Measurements from ENCODE around the gene ACHE. TPM values are rescaled to one million over a fixed set of nuclear protein-coding genes. Genes with fewer than 3 reads are reported as not detected.

ACHE gene
- polyA plus RNA-seq, 3 donors, result 5.0 to 5.9 (median 5.3) TPM

DNA sequence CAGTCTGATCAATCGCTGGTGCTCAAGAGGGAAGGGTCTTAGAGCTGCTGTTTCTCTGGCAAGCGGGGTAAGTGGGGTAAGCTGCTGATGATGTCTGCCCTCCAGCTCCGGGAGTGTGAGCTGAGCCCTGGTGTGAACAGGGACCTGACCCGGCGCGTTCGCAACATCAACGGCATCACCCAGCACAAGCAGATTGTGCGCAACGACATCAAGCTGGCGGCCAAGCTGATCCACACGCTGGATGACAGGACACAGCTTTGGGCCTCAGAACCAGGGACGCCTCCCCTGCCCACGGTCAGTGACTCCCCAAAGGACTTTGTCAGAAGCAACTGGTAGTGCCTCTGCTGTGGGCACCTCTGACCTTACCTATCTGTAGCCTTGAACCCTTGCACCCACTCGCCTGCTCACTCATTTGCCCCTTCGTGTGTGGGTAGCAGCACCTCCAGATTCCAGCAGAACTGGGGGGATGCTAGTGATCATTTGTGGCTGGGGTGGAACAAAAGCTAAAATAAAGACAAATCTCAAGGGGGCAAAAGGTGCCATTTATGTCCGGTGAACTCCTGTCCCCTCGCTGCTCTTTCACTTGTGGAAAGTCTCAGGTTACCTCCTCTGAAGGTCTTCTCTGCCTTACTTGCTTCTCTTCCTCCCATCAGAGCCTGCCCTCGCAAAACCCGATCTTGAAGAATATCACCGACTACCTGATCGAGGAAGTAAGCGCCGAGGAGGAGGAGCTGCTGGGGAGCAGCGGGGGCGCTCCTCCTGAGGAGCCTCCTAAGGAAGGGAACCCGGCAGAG is 9.3 kb downstream of the ACHE start:
- no peak for DNase-seq

DNA sequence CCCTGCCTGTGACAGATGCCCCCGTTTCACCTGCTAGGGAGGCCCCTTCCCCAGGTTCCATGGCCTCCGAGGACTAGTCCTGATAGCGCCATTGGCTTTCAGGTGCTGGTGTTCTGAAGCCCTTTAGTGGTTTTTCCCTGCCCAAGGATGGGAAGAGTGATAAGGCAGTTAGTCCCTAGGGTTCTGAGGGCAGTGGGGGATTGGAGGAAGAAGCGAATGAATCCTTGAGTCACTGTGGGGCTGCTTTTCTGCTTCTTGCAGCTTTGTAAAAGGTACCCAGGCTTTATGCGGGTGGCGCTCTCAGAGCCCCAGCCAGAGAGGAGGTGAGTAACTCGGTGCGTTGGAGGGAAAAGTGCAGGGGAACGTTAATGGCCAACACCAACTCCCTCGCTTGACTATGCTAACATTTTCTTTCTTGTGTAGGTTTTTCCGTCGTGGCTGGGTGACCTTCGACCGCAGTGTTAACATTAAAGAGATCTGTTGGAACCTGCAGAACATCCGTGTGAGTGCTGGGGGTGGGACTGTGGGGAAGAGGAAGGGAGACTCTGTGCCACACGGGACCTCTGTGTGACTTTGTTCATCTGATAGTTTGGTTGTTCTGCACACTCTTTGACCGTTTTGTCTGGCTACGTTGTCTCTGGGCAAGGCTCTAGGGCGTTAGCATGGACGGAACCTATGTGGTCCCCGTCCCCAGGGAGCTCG is 10.1 kb downstream of the ACHE start:
- no peak for DNase-seq

DNA sequence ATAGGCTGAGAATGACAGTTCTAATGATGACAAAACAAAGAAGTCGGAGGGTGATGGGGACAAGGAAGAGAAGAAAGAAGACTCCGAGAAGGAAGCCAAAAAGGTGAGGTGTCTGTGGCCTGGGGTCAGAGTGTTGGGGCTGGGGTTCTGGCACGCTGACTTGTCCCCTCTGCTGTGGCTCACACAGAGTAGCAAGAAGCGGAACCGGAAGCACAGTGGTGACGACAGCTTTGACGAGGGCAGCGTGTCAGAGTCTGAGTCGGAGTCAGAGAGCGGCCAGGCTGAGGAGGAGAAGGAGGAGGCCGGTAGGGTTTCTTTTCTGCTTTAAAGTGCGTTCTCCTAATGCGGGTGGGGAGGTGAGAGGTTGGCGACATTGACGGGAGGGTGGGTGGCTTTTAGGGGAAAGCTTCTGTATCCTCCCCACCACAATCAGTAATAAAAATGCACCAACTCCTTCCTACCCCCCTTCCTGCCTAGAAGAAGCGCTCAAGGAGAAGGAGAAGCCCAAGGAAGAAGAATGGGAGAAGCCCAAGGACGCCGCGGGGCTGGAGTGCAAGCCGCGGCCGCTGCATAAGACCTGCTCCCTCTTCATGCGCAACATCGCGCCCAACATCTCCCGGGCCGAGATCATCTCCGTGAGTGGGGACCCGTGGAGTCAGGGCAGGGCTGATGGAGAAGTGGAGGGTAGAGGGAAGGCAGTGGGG is 10.8 kb downstream of the ACHE start:
- no peak for DNase-seq

DNA sequence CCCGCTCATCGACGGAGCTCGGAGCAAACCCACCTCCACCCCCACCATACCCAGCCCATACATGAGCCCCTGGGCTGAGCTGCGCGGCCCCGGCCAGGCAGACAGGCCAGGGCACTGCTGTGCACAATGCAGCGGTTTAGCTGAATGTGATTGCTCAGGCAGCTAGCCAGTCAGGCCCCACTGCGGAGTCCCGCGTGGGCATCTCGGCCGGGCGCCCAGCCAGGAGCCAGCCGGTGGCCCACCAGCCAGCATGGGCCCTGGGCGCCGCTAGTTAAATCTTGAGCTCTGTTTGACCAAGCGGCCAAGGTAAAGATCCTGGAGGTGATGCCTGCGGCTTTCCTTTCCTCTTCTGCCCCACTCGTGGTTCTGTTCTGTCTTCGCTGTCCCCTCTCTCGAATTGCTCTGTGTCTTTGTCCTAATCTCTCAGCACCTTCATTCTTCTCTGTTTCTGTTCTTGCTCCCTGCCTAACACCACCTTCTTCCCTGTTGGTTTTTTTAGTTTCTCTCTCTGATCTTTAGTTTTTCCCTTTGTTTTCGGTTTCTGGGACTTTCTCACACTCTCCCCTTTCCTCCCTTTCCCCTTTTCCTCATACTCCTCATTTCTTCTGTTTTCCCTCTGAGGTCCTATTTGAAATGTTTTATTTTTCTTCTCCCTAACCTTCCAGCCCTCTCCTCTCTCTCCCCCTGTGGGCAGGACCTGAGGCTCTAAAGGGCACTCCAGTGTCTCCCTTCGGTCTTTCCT is 12.7 kb downstream of the ACHE start:
- DNase-seq, result no peak

DNA sequence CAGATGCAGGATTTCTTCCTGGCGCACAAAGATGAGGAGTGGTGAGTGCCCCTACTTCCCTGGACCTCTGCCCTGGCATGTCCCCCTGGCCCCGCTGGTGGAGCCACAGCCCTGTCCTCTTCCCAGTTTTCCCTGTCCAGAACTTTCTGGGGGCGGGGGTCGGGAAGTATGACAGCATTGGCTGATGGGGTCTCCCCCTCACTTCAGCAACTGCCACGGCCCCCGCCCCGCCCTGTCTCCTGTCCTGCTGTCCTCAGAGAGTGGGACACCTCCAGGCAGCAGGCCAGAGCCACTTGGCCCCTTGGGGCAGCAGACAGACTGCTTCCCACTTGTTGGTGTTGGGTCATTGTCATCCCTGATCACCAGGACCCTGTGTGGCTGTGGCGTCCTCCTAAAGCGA is 13.5 kb downstream of the ACHE start:
- no peak for DNase-seq

DNA sequence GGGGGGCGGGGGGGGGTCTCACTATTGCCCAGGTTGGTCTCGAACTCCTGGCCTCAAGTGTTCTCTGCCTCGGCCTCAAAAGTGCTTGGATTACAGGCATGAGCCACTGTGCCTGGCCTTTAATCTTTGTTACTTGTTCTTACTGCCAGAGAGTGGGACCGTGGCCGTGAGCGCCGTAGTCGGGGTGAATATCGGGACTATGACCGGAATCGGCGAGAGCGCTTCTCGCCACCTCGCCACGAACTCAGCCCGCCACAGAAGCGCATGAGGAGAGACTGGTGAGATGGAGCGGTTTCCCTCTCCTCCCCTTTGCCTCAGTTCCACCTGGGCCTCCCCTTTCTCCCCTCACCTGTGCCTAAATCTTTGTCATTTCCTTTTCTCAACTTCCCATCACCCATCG is 14.6 kb downstream of the ACHE start:
- no peak for DNase-seq

DNA sequence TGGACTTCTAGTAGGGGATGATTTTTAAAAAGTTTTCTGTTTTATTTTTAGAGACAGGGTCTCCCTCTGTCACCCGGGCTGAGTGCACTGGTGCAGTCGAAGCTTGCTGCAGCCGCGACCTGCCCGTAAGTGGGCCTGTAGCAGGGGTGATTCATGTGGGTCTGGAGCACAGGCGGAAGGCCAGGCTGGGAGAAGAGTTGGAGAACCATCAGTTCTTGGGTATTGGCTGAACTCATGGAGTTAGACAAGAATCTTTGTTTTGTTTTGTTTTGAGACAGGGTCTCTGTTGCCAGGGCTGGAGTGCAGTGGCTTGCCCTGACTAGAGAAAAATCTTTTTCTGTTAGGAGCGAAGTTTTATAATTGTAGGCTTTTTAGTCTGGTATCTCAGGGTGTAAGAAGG is 15.0 kb downstream of the ACHE start:
- DNase-seq, result no peak

DNA sequence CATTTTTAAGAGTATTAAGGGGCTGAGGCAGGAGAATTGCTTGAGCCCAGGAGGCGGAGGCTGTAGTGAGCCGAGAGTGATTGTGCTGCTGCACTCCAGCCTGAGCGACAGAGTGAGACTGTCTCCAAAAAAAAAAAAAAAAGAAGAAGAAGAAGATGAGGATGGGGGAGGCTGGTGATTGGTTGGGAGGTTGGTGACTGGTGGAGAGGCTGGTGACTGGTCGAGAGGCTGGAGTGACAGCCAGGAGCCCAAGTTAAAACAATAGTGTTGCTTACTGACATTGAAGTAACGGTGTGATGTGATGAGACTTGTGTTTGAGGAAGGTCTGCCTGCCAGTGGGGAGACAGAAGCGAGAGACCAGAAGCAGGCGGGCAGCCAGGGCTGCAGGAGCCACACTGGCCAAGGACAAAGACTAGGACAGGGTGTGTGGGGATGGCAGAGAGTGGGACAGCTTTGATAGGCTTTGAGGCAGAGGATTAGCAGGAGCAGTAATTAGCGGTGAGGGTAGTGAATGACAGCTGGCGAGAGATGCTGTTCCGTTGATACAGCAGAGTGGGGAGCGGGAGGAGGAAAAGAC is 15.9 kb downstream of the ACHE start:
- DNase-seq, result no peak

DNA sequence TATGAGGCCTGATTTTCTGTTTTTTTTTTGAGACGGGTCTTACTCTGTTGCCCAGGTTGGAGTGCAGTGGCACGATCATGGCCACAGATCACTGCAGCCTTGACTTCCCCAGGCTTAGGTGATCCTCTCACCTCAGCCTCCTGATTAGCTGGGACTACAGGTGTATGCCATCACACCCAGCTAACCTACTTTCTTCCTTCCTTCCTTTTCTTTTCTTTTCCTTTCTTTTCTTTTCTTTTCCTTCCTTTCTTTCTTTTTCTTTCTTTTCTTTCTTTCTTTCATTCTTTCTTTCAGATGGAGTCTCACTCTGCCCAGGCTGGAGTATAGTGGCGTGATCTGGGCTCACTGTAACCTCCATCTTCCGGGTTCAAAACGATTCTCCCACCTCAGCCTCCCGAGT is 17.0 kb downstream of the ACHE start:
- no peak for DNase-seq

DNA sequence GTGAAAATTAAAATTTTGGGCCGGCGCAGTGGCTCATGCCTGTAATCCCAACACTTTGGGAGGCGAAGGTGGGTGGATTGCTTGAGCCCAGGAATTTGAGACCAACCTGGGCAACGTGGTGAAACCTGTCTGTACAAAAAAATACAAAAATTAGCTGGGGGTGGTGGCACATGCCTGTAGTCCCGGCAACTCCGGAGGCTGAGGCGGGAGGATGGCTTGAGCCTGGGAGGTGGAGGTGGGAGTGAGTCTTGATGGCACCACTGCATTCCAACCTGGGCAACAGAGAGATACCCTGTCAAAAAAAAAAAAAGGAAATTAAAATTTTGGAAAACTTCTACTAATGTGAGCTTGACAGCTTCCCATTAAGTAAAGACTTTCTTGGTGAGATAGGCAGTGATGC is 17.7 kb downstream of the ACHE start:
- no peak for DNase-seq

DNA sequence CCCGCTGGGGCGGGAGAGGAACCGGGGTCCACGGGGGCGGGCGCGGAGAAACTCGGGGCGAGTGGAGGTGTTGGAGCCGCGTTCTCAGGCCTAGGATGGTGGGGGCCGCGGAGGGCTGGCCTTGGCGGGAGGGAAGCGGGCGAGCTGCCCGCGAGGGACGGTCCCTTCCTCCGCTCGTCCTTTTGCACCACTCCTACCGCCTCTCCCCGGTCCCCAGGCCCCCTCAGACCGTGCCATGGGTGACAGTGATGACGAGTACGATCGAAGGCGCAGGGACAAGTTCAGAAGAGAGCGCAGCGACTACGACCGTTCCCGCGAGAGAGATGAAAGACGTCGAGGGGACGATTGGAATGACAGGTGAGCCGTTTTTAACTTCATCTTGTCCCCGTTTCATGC is 20.3 kb downstream of the ACHE start:
- no peak for DNase-seq

DNA sequence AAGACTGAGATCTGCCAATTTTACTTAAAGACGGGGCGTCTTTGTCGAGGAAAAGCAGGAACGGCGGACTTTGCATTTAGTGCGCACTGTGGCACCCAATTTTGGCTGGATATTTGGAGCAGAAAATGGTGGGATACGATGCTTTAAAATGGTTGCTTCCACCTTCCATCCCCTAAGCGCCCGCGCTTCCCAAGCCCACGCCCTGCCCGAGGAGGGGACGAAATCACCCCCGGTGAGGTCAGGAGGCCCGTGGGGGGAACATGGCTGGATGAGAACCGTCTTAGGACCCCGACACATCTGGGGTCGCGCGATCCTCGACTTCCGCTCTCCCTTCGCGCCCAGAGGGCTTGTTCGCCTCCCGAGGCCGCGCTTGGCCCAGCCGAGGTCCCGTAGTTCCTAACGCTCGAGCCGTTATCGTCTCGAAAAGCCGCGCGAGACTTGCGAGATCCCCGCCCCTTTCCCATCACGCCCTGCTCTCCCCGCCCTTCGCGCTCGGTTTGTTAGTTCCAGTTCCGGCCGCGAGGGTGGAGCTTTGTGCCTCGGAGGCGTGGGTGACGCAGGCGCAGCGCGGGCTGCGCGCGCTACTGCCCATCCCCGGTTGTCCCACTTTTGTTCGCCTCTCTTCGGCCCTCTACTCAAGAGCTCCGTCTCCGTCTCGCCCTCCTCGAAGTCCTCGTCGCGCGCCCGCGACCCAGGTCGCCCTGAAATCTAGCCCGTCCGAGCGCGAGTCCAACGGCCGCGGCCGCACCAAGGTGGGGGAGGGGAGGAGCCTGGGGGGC is 20.9 kb downstream of the ACHE start, which contains the start of gene SRRT:
SRRT (plus strand) TSS at position 527 of the 779 bp plus-strand sequence. CDS start 488 bp downstream, outside the sequence.
- DNase-seq, result peak; percentile 99

DNA sequence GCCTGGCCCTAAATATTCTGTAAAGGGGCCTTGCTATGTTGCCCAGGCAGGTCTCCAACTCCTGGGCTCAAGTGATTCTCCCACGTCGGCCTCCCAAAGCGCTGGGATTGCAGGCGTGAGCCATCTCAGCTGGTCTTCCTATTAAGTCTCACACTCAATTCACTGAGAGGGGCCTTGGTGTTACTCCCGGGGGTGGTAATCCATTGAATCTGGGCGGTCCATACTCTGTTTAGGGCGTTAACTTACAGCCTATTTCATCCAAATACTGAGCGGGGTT is 21.4 kb downstream of the ACHE start:
- no peak for DNase-seq

DNA sequence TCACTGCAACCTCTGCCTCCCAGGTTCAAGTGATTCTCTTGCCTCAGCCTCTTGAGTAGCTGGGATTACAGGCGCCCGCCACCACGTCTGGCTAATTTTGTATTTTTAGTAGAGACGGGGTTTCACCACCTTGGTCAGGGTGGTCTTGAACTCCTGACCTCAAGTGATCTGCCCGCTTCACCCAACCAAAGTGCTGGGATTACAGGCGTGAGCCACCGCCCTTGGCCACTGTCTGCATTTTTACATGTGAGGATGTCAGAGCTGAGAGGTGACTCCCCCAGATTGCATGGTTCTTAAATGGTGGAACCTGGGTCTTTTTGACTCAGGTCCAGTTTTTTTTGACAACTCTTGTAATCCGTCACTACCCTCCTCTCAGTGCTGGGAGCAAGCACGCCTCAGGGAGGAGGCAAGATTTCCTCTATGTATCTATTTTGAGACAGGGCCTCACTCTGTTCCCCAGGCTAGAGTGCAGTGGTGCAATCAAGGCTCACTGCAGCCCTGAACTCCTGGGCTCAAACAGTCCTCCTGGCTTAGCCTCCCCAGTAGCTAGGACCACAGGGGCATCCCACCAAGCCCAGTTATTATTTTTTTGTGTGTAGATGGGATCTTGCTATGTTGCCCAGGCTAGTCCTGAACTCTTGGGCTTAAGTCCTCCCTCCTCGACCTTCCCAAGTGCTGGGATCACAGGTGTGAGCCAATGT is 21.9 kb downstream of the ACHE start:
- no peak for DNase-seq

DNA sequence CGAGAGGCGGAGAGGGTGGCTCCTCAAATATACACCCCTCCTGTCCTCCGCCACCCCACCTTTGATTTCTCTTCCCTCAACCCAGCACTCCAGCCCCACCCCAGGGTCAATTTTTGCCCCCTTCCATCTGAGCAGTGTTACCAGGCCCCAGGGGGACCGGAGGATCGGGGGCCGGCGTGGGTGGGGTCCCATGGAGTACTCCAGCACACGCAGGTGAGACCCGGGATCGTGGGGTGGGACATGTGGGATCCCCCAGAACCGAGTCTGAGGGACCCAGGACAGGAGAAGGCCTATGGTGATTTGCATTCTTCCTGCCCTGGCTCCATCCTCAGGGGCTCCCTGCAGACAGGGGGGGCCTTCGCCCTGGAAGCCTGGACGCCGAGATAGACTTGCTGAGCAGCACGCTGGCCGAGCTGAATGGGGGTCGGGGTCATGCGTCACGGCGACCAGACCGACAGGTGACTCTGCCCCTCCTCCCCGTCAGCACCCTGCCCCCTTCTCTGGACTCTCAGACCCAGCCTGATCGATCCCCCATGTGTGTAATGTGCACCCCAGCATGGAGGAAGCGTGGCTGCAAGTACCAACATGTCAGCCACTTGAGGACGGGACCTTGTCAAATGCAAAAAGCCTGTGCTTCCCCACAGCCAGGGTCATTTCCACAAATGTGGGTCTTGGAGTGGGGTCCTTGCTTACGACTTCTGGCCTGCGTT is 27.8 kb downstream of the ACHE start:
- no peak for DNase-seq

DNA sequence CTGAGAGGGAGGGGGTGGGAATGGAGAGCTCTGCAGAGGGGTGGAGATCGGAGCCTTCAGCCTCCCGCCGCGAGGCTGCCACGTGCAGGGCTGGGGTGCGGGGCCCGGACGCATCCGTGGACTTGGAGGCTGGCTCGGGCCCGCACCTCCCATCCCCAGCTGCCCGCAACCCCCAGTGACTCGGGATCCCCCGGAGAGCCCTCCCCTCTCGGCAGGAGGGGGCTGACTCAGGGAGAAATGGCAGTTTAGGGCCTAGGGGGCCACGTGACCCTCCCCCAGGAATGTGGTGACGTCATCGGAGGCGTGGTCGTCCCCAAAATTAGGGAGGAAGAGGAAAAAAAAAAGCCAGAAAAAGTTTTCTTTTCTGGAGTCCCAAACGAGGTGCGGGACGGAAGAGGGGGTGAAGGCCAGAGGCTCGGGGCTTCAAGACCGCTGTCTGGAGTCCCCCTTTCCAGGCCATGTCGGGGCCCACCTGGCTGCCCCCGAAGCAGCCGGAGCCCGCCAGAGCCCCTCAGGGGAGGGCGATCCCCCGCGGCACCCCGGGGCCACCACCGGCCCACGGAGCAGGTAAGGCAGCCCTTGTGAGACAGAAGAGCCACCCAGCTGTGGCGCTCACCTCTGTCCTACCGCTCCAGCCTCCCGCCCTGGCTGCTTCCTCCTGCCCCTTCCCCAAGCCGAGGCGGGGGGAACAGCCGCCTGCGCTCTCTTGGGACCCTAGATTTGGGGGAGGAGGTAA is 28.5 kb downstream of the ACHE start, which contains the start of gene TRIP6:
TRIP6 (plus strand) TSS at position 348 of the 736 bp plus-strand sequence; CDS start at position 459, 111 bp downstream.
- DNase-seq, result peak; percentile 93

DNA sequence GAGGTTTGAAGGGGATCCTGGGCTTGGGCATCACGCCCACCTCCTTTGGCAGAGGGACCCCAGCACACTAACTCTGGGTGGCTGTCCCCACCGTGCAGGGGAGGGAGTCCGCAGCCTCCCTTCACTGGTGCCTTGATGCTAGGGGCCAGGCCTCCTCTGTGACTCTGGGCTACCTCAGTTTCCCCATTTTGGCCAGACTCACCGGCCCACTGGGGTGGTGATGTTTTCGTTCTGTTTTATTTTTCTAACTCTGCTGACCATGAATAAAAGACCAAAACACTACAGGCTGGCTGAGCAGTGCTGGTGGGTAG is 29.0 kb downstream of the ACHE start:
- DNase-seq, result no peak

DNA sequence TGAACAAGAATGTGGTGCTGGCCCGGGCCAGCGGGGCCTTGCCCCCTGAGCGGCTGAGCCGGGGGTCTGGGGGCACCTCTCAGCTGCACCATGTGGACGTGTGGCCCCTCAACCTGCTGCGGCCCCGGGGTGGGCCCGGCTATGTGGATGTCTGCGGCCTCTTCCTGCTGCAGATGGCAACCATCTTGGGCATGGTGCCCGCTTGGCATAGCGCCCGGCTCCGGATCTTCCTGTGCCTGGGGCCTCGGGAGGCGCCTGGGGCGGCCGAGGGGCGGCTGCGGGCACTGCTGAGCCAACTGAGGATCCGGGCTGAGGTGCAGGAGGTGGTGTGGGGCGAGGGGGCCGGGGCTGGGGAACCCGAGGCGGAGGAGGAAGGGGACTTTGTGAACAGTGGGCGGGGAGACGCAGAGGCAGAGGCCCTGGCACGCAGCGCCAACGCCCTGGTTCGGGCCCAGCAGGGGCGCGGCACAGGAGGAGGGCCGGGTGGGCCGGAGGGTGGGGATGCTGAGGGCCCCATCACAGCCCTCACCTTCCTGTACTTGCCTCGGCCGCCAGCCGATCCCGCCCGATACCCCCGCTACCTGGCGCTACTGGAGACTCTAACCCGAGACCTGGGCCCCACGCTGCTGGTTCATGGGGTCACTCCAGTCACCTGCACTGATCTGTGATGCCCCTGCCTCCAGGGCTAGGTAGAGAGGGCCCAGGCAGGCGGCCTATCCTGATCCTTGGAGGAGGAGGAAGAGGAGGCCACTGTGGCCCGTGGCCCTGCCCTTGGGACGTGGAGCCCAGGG is 29.6 kb downstream of the ACHE start:
- no peak for DNase-seq

Data from renal pelvis (tissue), 4 donors.